Nucleus accumbens (tissue), 56 donors: ENCODE data around the gene DOCK3.
"Not testable (repeated sequence)": the region's sequence is repeated elsewhere in the genome, so short reads cannot be mapped to it uniquely, and the experiment has no call there.

Source experiments
- DNase-seq, 56 donors: peaks; one replicate each; lab custom pipeline; 2025; lab: John Stamatoyannopoulos, UW

The DOCK3 gene

DNA sequence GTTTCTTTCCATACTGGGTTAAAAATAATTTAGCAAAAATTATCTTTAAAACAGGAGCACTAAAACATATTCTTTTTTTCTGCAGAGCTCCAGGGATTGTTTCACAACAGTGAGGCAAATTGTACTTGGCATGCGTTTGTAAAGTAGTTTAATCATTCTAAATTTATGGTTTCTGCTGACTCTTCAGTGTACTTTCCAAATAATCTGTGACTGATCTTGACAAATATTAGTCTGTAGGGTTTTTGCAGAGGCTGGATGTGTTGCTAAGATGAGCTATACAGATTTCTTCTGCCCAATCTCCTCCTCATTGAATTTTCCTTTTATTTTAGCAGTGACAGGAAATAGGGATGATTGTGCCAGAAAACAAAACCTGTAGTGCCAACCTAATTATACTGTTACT, 382.4 kb downstream of the DOCK3 start:
- DNase-seq, result no peak

DNA sequence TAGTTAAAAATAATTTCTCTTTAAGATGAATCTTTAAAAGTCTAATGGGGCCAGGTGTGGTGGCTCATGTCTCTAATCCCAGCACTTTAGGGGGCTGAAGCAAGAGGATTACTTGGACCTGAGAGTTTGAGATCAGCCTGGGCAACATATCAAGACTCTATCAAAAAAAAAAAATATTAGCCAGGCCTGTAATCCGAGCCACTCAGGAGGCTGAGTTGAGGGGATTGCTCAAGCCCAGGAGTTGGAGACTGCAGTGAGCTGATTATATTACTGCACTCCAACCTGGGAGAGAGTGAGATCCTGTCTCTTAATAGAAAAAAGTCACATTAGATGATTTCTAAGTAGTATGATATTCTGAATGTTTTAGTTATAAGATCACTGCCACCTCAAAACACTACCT, 388.3 kb downstream of the DOCK3 start:
- DNase-seq, result no peak

DNA sequence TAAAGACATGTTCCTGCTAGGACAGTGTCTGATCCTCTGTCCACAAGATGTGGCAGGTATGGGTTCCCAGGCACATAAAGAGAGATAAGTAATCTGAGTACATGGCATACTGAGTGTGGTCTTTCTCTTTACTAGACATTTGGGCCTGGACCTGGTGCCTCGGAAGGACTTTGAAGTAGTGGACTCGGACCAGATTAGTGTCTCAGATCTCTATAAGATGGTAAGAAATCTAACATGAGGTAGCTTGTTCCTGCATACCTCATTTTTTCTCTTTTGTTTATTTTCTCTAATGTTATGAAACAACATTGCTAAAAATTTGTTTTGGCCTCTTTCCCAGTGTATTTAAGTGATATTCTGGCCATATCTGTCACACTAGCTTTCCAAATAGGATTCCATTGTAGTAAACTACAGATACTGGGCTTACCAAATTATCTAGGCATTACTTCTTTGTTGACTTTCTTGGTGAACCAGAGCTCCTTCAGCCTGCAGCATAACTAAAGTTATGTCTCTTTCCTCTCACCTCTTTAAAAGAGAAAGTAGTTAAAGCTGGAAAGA, 400.6 kb downstream of the DOCK3 start:
- DNase-seq, result no peak

DNA sequence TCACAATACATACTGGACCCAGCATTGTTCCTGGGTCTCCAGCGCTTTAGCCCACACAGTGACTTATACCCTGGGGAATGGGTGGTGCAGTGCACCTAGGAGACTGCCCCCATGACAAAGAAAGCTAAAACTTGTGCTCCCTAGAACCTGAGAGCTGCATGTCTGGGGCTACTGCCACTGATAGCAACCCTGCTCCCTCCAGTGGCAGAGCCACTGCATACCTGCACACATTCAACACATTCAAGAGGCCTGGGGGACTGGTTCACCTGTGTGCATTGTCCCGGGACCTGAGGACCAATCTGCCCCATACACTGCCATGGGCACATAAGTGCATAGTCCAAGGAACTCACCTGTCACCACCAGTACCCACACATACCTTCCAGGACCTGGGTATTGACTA, 407.6 kb downstream of the DOCK3 start:
- DNase-seq, result no peak

DNA sequence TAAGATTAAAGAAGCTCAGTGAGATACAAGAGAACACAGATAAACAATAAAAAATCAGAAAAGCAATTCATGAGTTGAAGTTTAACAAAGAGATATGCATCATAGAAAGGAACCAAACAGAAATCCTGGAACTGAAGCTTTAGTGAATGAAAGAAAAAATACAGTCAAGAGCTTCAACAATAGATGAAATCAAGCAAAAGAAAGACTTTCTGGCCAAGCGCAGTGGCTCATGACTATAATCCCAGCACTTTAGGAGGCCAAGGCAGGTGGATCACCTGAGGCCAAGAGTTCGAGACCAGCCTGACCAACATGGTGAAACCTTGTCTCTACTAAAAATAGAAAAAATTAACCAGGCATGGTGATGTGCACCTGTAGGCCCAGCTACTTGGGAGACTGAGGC, 408.8 kb downstream of the DOCK3 start:
- no peak for DNase-seq

DNA sequence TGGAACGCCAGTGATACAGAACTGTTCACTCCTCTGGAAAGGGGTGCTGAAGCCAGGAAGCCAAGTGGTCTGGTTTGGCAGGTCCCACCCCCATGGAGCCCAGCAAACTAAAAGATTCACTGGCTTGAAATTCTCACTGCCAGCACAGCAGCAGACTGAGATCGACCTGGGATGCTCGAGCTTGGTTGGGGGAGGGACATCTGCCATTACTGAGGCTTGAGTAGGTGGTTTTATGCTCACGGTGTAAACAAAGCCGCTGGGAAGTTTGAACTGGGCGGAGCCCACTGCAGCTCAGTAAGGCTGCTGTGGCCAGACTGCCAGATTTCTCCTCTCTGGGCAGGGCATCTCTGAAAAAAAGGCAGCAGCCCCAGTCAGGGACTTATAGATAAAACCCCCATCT, 417.4 kb downstream of the DOCK3 start:
- not testable (repeated sequence) for DNase-seq

DNA sequence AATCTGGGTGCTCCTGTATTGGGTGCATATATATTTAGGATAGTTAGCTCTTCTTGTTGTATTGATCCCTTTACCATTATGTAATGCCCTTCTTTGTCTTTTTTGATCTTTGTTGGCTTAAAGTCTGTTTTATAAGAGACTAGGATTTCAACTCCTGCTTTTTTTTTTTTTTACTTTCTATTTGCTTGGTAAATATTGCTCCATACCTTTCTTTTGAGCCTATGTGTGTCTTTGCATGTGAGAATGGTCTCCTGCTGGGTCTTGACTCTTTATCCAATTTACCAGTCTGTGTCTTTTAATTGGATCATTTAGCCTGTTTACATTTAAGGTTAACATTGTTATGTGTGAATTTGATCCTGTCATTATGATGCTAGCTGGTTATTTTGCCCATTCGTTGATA, 420.1 kb downstream of the DOCK3 start:
- not testable (repeated sequence) for DNase-seq

DNA sequence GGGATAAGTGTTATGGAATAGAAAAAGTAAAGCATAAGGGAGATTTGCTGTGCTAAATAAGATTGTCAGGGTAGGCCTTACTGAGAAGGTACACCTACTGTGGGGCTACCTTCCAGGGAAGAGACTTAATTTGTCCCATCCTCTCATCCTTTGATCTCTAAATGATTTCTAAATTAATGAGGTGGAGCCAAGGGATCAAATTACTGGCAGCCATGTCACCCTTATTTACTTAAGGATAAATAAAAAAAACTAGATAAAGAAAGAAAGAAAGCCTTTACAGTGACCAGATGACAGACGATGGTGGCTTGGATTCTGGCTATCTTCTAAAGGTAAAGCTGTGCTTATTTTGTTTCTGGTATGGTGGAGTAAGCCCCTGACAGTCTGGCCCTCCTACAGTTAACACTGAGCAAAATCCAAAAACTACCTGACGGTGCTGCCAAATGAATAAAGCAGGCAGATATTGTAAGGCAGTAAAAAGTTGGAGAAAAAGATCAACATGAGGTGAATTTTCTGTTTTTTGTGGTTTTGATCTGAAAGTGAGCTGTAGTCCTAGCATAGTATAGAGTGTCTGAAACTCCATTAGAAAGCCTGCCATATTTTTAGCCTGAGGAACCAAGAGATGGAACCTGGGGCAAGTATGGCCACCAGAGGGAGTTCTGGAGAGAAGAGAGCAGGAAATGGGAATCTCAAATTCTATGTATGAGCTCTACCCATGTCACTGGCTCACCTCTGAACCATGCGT, 425.2 kb downstream of the DOCK3 start:
- peak in 3 of 56 donors; percentile 2 to 4 (median 3) for DNase-seq

DNA sequence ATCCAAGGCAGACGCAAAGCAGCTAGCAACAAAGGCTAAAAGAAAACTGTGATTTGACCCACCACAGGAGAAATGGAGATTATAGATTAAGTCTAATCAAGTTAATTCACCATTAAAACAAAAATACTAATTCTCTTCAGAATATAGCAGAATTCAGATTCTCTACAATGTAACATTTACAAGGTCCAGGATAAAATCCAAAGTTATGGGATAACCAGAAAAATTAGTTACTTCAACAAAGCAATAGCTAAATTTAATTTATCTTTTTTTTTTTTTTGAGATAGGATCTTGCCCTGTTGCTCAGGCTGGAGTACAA, 425.8 kb downstream of the DOCK3 start:
- no peak for DNase-seq

DNA sequence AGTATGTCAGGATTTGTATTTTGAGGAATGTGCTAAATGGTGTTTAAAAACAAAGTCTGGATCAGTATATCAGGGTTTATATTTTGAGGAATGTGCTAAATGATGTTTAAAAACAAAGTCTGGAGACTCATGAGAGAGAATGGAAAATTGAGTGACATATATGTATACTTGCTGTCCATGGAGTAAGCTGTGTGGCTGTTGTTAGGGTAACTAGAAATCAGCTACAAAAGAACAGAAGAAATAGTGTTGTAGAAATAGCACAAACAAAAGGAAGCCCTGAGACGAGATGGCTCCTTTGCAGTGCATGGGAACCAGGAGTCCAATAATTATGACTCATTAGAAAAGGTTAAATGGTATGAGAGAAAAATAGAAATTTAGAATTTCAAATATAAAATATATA, 427.7 kb downstream of the DOCK3 start:
- DNase-seq, result no peak

DNA sequence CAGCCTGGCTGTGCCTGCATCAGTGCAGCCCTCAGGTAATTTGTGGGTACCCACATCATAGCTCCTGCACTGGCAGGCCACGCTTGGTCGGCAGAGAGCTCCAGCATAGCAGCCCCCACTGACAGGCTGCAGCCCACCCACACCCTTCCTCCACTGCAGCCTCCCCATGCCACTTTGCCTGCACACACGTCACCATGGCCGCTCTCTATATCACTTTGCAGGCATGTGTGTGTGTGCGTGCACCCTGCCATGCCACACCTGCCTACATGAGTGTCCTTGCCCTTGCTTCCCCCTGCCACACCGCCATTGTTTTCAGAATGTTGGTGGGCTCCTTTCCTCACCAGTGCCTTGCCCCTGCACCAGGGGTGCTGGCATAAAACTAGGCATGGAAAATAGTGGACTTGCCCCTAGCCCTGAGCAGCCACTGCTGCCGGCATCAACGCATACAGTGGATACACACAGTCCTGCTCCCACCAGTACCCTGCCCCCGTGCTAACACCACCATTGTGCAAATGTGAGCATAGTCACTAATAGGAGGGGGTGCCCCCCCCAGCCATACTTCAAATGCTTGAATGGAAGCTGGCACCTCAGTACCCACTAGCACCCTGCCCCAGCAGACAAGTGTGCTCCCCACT, 431.6 kb downstream of the DOCK3 start:
- no peak for DNase-seq

DNA sequence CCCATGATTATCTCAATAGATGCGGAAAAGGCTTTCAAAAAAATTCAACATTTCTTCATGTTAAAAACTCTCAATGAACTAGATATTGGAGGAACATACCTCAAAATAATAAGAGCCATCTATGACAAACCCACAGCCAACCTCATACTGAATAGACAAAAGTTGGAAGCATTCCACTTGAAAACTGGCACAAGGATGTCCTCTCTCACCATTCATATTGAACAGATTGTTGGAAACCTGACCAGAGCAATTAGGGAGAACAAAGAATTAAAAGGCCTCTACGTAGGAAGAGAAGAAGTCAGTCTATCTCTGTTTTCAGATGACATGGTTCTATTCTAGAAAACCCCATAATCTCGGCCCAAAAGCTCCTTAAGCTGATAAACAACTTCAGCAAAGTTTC, 435.9 kb downstream of the DOCK3 start:
- DNase-seq, result no peak

DNA sequence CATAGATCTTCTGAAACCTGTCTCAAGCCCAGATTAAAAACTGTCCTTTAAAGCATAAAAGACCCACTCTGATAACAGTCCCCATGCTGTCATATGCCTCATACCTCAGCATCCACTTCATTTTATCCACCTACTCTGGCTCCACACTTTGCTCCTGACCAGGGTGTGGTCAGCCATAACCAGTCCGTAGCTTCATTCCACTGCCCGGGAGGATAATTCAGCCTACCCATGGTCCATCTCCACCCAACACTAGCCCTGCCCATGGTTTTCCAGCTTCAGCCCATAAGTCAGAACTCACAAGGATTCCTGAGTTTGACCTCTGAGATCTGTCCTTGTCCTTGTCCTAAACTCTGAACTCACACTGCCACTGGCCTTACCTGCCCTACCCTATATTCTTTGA, 448.2 kb downstream of the DOCK3 start:
- DNase-seq, result no peak

DNA sequence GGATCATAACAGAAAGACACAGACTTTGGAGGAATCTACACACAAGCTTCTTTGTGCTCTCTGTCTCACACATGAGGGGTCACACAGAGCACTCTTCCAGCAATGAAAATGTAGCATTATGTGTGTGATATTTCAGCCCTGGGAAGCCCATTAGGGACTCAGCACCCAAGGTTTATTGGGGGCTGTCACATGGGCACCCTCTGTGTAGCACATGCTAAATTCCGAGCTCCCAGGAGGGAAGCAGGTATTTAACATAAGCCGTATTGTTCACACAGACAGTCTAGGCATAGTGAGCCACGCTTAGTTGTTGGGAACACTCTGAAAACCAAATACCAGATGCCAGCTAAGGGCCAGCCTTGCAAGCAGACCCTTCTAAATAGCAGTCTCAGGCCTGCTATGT, 448.8 kb downstream of the DOCK3 start:
- no peak for DNase-seq

DNA sequence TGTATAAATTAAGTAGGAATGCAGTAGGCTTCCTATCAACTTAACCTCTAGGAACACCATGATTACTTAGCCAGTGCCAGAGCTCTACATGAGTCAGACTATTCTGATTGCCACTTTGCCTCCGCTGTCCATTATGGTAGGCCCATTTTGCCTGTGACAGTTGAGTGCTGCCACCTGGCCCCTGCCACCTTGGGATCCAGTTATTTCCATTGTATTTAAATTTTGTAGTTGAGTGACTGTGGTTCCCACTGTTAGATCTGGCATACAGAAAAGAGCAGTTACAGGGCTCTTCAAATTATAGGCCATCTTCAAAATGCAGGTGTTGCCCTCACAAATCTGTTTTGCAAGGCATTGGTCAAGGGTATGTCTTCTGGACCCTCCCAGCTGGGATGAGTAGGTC, 456.9 kb downstream of the DOCK3 start:
- not testable (repeated sequence) for DNase-seq

DNA sequence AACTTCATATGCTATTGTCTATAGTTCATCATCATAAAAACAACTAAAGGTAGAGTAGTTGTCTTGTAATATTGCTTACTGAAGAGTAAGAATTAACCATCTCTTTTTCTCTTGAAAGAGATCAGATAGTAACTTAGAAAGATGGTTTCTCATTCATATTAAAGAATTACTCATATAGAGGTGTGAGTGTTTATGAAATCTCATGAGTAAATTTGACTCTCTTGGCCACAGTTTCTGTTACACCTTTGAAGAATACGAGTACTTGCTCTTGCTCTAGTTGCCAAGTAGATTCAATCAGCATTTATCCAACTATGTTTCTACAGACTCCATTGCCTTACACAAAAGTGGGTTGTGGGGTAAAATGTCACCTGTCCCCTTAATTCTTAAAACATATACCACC, 463.0 kb downstream of the DOCK3 start:
- no peak for DNase-seq

DNA sequence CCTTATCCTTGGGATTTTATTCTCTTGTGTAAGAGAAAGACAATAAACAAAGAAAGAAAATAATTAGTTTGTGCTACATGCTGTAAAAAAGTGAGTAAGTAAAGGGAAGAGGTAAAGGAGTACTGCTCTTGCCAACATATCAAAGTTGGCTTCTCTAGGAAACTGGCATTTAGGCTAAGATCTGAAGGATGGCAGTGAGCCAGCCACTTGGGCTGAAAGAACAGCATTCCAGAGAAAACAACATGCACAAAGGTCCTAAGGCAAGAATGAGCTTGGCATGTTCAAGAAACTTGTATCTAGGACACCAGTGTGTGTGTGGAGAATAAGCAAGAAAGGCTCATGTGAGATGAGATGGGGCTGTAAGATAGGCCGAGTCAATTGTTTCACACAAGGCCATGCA, 464.9 kb downstream of the DOCK3 start:
- DNase-seq, result no peak

DNA sequence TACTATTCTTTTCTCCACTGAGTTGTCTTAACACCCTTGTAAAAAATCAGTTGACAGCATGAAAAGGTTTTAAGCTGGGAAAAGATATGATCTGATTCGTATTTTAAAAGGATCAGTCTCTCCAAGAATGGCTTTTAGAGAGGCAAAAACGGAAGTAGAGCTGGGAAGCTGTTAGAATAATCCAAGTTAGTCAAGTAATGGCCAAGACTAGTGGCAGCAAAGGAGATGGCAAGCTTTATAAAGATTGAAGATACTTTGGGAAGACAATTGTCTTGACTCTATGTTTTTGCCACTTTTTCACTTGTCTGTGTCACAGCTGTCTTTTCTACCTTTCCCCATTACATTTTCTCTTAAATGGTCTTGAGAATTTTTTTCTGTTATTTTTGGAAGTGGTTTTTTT, 466.8 kb downstream of the DOCK3 start:
- no peak for DNase-seq

DNA sequence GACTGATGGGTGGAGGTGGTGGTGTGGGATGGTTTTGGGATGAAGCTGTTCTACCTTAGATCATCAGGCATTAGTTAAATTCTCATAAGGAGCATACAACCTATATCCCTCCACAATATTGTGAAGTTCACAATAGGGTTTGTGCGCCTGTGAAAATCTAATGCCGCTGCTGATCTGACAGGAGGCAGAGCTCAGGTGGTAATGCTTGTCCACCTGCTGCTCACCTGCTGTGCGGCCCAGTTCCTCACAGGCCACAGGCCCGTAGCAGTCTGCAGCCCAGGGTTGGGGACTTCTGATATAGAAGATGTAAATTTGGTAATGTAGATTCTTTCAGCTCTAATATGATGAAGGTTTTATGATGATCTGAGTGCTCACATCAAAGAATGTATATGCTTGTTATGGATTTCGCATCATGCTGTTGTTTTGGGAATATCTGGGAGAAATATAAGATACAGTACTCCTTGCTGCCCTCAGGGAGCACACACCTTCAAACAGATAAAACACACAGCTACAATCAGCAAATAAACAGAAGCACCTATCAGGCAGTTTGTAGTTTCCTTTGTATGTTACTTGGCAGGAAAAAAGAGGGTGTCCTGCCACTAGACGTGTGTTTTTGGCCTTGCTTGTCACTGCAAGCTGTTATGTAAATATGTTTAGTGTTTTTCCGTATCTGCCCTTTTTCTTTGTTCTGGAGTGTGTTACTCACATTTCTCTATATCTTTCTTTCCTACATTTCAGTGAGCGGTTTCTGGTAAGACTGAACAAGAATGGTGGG, 471.3 kb downstream of the DOCK3 start:
- DNase-seq, result no peak

DNA sequence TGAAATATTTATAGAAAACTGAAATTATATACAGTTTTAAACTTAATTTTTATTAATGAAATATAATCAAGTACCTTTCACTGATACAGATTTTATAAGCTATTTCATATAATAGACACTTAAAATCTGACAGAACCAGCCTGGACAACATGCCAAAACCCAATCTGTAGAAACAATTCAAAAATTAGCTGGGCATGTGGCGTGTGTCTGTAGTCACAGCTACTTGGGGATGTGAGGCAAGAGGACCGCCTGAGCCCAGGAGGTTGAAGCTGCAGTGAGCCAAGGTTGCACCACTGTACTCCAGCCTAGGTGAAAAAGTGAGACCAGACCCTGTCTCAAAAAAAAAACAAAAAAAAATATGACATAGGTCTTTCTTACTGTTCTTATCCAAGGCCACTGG, 472.1 kb downstream of the DOCK3 start:
- DNase-seq, result no peak

DNA sequence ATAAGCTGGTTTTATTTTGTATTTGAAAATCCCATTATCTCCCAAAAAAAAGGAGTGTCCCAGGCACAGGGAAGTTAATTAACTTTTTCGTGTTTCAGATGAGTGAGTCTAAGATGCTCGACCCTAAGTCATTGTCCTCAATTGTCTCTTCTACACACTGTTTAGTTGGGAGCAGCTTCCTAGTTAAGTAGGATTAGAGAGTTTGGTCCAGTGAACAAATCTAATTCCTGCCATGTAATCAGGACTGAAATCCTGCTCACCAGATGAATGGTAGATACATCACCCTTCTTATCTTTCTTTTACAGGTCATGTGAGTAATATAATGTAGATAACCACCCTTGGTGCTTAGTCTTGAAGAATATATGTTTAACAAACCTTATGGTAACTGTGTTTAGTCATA, 481.4 kb downstream of the DOCK3 start:
- DNase-seq, result no peak

DNA sequence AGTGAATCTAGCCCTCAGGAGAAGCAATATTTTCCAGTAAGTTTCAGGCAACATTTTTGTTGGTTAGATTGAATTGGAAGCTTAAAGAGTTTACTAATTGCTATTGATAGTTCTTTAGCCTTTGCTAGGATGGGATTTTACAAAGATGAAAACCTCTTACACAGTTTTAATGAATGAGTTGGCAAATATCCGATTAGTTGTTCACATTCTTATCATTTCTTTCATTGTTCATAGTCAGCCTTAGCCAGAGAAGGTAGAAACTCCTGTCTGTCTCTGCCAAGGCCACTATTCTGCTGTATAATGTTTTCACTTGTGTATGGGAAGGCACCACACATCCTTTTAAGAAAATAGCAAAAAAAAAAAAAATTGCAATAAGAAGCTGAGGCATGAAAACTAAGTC, 488.3 kb downstream of the DOCK3 start:
- no peak for DNase-seq
